Measurements from ENCODE around the gene CD300LF.

CD300LF gene

GRCh38 chr17:74730491-74731346, 18.0 kb upstream of the CD300LF start:
- no peak for TF ChIP-seq CTCF (IDR thresholded peaks at IDR 0.05; ENCODE audit: low read depth, low read length, missing control alignments)
- no peak overlapping the region for H3K4me3 ChIP-seq (ENCODE audit: low read depth, low read length)
- DNase-seq (ENCODE audit: low read depth) = no peak

GRCh38 chr17:74729866-74730265, 17.1 kb upstream of the CD300LF start:
- no peak for DNase-seq (ENCODE audit: low read depth)
- TF ChIP-seq CTCF (IDR thresholded peaks at IDR 0.05; ENCODE audit: low read depth, low read length, missing control alignments) = no peak
- no peak overlapping the region for H3K4me3 ChIP-seq (ENCODE audit: low read depth, low read length)

GRCh38 chr17:74729368-74729767, 16.6 kb upstream of the CD300LF start:
- DNase-seq (ENCODE audit: low read depth) = no peak
- TF ChIP-seq CTCF (IDR thresholded peaks at IDR 0.05; ENCODE audit: low read depth, low read length, missing control alignments) = no peak
- H3K4me3 ChIP-seq (ENCODE audit: low read depth, low read length) = no peak overlapping the region

GRCh38 chr17:74728702-74729075, 16.0 kb upstream of the CD300LF start:
- no peak for TF ChIP-seq CTCF (IDR thresholded peaks at IDR 0.05; ENCODE audit: low read depth, low read length, missing control alignments)
- no peak for DNase-seq (ENCODE audit: low read depth)
- H3K4me3 ChIP-seq (ENCODE audit: low read depth, low read length) = no peak overlapping the region

GRCh38 chr17:74728033-74728701, 15.4 kb upstream of the CD300LF start:
- no peak overlapping the region for H3K4me3 ChIP-seq (ENCODE audit: low read depth, low read length)
- DNase-seq (ENCODE audit: low read depth) = no peak
- TF ChIP-seq CTCF (IDR thresholded peaks at IDR 0.05; ENCODE audit: low read depth, low read length, missing control alignments) = no peak

GRCh38 chr17:74725111-74725510, 12.4 kb upstream of the CD300LF start:
- no peak overlapping the region for H3K4me3 ChIP-seq (ENCODE audit: low read depth, low read length)
- DNase-seq (ENCODE audit: low read depth) = no peak
- TF ChIP-seq CTCF (IDR thresholded peaks at IDR 0.05; ENCODE audit: low read depth, low read length, missing control alignments) = no peak
